ENCODE measurements around the gene BLVRB. TPM values are rescaled to one million over a fixed set of nuclear protein-coding genes. Genes with fewer than 3 reads are reported as not detected.
"Not testable (repeated sequence)": the region's sequence is repeated elsewhere in the genome, so short reads cannot be mapped to it uniquely, and the experiment has no call there.

The BLVRB gene
- polyA plus RNA-seq, 4 donors = 40.4 to 67.0 (median 49.9) TPM

- no peak for DNase-seq (ENCODE audit: low read depth in 4 of 4, low spot score in 2 of 4)
Measured at GRCh38 chr19:40453151-40453735, 12.3 kb downstream of the BLVRB start.

- DNase-seq (ENCODE audit: low read depth in 4 of 4, low spot score in 2 of 4) = no peak
Measured at GRCh38 chr19:40452016-40452415, 13.5 kb downstream of the BLVRB start.

GRCh38 chr19:40450664-40451063 is 14.9 kb downstream of the BLVRB start:
- DNase-seq (ENCODE audit: low read depth in 4 of 4, low spot score in 2 of 4) = no peak

- no peak for DNase-seq (ENCODE audit: low read depth in 4 of 4, low spot score in 2 of 4)
Measured at GRCh38 chr19:40449506-40449905, 16.0 kb downstream of the BLVRB start.

- DNase-seq (ENCODE audit: low read depth in 4 of 4, low spot score in 2 of 4) = no peak
Measured at GRCh38 chr19:40446263-40446784, 19.2 kb downstream of the BLVRB start.

DNA sequence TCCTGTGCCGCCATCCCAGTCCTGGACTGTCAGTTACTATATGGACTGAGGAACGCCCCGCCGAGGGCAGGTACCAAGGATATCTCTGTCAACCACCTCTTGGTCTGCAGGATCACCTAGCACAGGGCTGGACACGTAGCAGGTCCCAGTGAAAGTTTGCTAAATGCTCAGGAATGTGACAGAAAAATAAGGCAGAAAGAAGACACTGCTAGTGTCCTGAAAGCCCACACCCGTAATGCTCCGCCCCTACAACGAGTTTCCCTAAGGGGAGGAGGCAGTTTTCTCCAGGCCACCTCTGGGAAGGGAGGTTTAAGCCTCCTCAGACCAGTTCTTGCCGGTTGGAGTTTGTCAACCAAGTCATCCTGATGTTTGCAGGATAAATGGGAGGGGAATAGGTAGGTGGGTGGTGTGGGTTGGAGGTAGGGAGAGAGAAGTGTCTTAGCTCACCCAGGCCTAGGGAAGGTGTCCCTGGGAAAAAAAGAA is 19.7 kb downstream of the BLVRB start:
- peak in 2 of 4 donors; percentile 41 to 59 for DNase-seq (ENCODE audit: low read depth in 4 of 4, low spot score in 2 of 4)

DNA sequence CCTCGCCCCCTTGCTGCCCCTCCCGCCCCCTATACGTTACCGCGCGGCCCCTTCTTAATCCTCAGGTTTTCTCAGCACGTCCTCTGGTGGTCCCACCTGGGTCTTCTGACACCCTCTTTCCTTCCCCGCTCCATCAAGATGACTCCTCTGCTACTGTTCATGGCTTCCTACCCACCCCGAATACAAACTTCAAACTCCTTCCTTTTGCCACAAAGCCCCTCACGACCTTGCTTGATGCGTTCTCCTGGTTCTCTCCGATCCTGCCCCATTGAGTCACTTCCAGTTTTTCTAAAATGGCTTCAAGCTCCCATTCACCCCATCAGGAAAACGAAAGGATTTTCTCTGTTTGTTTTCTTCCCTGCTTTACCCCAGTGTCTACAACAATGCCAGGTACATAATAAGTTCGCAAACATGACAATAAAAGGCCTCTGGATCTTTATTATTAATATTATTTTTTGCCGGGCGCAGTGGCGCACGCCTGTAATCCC is 20.7 kb downstream of the BLVRB start:
- DNase-seq (ENCODE audit: low read depth in 4 of 4, low spot score in 2 of 4) = no peak

DNA sequence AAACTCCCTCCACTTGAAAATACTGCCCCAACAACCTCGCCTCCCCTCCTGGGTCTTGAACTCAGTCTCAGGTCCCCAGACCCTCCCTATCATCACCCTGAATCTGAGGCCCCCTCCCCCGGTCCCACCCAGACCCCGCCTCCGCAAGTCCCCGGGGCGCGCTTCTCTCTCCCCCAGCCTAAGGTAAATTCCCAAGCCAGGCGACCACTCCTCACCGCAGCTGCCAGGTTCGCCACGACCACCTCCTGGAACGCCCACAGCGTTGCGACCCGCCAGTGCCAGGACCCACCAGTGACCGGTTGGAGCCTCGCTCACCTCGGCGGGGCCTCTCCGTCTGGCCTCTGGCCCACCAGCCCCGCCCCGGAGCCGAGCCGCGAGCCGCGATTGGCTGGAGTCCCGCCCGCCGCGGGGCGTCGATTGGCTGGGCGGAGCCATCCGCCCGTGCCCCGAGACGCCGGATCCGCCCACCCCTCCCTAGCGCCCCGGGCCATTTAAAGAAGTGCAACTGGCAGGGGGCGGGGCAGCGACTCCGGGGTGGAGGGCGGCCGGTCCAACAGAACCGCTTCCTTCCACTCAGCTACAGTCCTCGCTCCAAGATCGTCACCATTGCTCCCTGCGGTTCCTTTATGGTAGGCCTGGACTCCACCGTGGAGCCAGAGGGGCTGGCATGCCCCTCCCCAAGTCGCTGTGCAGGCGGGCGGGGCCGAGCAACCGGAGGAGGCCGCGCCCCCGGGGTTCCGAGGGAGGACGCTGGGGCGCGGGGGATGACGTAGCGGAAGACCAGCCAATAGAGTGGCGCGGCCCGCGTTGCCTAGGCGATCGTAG is 21.3 kb downstream of the BLVRB start, which contains the start of gene SERTAD3:
SERTAD3 (minus strand) TSS at position 336 of the 825 bp plus-strand sequence. CDS start 2,255 bp downstream, outside the sequence.
- peak; percentile 93 to 97 (median 96) for DNase-seq (ENCODE audit: low read depth in 4 of 4, low spot score in 2 of 4)

GRCh38 chr19:40443131-40443999 is 22.2 kb downstream of the BLVRB start:
- DNase-seq (ENCODE audit: low read depth in 4 of 4, low spot score in 2 of 4) = peak; percentile 96 to 100 (median 99)

DNA sequence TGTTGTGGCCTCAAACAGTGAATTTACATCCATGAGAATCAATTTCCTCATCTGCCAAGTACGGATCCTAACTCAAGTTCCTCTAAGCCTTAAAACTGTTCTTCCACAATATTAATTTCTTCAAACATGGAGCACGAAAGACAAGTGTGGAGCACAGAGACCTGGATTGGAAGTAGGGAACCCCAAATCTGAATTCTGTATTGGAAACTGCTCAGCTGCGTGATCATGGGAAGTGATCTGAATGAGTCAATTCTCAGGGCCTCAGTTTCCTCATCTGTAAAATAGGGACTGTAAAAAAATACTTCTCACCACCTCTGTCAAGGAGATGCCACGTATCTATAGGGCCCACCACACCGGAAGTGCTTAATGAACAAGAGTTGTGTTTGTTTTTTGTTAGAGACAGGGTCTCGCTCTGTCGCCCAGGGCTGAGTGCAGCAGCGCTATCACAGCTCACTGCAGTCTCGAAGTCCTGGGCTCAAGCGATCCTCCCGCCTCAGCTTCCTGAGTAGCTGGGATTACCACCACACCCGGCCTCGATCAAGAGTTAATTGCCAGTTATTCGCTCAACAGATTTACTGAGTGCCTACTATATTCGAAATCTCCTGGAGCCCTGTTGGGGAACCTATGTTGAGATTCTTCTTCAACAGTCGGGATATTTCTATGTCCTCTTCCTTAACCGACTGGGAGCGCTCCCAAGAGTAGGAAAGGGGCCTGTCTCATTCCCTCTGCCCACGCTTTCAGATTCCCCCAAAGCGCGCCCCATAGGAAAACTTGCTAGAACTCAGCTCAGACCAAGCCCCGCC is 23.0 kb downstream of the BLVRB start:
- DNase-seq (ENCODE audit: low read depth in 4 of 4, low spot score in 2 of 4) = no peak

- no peak for DNase-seq (ENCODE audit: low read depth in 4 of 4, low spot score in 2 of 4)
Measured at GRCh38 chr19:40441719-40442253, 23.8 kb downstream of the BLVRB start.

DNA sequence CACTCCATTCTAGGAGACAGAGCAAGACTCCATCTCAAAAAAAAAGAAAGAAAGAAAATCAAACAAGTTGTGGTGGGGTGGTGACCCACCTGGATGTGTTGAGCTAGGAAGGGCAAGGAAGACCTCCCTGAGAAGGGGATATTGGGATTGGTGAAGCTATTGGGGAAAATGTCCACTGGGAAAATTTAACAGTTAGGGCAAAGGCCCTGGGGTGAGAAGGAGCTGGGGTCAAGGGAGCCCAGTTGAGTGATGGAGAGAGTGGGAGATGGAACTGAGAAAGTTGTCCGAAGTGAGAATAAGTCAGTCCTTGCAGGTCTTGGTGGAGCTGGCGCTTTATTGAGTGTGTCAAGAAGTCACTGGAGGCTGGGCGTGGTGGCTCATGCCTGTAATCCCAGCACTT is 27.3 kb downstream of the BLVRB start:
- DNase-seq (ENCODE audit: low read depth in 4 of 4, low spot score in 2 of 4) = no peak

- peak in 2 of 4 donors; percentile 89 to 95 for DNase-seq (ENCODE audit: low read depth in 4 of 4, low spot score in 2 of 4)
Measured at GRCh38 chr19:40433391-40434216, 31.9 kb downstream of the BLVRB start.

- DNase-seq (ENCODE audit: low read depth in 4 of 4, low spot score in 2 of 4) = not testable (repeated sequence)
Measured at GRCh38 chr19:40432760-40433159, 32.8 kb downstream of the BLVRB start.

- no peak for DNase-seq (ENCODE audit: low read depth in 4 of 4, low spot score in 2 of 4)
Measured at GRCh38 chr19:40431698-40432097, 33.8 kb downstream of the BLVRB start.

DNA sequence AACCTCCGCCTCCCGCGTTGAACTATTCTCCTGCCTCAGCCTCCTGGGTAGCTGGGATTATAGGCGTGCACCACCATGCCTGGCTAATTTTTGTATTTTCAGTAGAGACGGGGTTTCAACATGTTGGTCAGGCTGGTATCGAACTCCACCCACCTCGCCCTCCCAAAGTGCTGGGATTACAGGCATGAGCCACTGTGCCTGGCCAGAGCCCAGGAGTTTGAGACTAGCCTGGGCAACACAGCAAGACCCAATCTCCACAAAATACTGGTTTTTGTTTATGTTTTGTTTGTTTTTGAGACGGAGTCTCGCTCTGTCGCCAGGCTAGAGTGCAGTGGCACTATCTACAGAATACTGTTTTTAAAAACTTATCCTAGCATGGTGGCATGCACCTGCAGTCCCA is 35.3 kb downstream of the BLVRB start:
- not testable (repeated sequence) for DNase-seq (ENCODE audit: low read depth in 4 of 4, low spot score in 2 of 4)

- not testable (repeated sequence) for DNase-seq (ENCODE audit: low read depth in 4 of 4, low spot score in 2 of 4)
Measured at GRCh38 chr19:40428197-40428596, 37.3 kb downstream of the BLVRB start.

Measured in left renal cortex interstitium (tissue), 4 donors.